Measurements from ENCODE around the gene COA1. TPM values are rescaled to one million over a fixed set of nuclear protein-coding genes. Genes with fewer than 3 reads are reported as not detected.
"Not testable (repeated sequence)": the region's sequence is repeated elsewhere in the genome, so short reads cannot be mapped to it uniquely, and the experiment has no call there.

The COA1 gene
- total RNA-seq, 1 donor from 2014 or later = 192 TPM

DNA sequence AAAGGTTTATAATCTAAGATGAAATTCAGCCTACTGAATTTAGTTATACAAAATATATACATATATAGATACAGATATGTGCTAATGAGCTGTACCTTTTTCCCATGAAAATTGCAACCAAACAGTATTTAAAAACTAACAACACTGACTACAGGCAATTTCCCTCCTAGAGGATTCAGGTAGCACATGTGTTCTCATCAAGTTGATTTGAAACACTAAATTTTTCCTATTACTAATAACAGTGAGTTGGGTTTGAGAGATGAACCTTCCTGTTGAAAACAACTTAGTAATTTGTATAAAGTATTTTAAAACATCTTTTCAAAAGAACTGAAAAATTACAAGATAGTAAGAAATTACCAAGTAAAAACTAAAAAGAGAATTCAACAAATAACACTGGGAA, 51.5 kb downstream of the COA1 start:
- TF ChIP-seq EZH2 (IDR thresholded peaks at IDR 0.05) (no peak), EZH2phosphoT487 (IDR thresholded peaks at IDR 0.05) (no peak)
- TF ChIP-seq, protein P1, sequence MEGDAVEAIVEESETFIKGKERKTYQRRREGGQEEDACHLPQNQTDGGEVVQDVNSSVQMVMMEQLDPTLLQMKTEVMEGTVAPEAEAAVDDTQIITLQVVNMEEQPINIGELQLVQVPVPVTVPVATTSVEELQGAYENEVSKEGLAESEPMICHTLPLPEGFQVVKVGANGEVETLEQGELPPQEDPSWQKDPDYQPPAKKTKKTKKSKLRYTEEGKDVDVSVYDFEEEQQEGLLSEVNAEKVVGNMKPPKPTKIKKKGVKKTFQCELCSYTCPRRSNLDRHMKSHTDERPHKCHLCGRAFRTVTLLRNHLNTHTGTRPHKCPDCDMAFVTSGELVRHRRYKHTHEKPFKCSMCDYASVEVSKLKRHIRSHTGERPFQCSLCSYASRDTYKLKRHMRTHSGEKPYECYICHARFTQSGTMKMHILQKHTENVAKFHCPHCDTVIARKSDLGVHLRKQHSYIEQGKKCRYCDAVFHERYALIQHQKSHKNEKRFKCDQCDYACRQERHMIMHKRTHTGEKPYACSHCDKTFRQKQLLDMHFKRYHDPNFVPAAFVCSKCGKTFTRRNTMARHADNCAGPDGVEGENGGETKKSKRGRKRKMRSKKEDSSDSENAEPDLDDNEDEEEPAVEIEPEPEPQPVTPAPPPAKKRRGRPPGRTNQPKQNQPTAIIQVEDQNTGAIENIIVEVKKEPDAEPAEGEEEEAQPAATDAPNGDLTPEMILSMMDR (IDR thresholded peaks at IDR 0.05) = no peak
- H2AFZ ChIP-seq (replicated peaks) = no peak overlapping the region
- H3K36me3 ChIP-seq = no peaks in the 10 kb centered on the region
- Mint-ChIP-seq H3K27me3 (ENCODE audit: insufficient read depth, low read depth) (peaks cover 2% of the 10 kb centered on the region), H3K4me3 (no peak overlapping the region), H3K36me3 (peaks cover 28% of the 10 kb centered on the region), H3K4me1 (no peaks in the 10 kb centered on the region), H3K9me3 (peaks cover 70% of the 10 kb centered on the region), H3K27ac (no peak overlapping the region)
- H3F3A ChIP-seq (ENCODE audit: low read depth) = no peaks in the 10 kb centered on the region
- no peak for DNase-seq (ENCODE audit: low spot score)
- H3K79me2 ChIP-seq (ENCODE audit: low read depth) = peaks cover 100% of the 10 kb centered on the region
- no peak overlapping the region for H3K4me3 ChIP-seq
- H3K27ac ChIP-seq = no peak overlapping the region
- H3K4me1 ChIP-seq = no peaks in the 10 kb centered on the region
- no peak overlapping the region for H3K9ac ChIP-seq
- no peaks in the 10 kb centered on the region for H4K20me1 ChIP-seq (ENCODE audit: low read depth)
- no peaks in the 10 kb centered on the region for H3K9me3 ChIP-seq (ENCODE audit: low read depth)
- H3K4me2 ChIP-seq = no peak overlapping the region
- no peaks in the 10 kb centered on the region for H3K27me3 ChIP-seq

DNA sequence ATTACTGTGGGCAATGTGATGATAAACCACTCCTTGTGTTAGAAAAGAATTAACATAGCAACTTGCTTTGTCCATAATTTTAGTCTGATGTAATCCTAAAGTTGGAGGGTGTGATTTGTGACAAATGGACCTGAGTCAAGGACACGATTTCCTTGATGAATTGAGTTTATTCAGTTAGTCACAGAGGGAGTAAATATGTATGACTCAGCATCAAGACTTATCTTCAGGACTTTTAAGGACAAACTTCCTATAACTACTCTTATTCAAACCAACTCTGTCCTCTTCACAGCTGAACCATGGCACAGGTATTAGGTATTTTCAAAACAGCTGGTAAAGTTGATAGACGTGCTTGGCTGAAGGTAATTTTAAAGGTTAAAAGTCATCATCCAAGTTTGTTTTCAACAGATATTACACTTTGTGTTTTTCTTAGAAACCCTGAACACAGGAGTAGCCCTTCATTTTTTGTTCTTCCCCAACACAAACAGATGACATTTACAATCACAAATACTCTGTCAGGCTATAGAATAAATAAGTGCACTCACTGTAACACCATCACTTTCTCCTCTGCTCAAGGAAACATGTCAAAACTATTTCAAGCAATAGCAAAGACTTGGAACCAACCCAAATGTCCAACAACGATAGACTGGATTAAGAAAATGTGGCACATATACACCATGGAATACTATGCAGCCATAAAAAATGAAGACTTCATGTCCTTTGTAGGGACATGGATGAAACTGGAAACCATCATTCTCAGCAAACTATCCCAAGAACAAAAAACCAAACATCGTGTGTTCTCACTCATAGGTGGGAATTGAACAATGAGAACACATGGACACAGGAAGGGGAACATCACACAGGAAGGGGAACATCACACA, 54.5 kb downstream of the COA1 start:
- Histone ChIP-seq H3K4me3 (no peak overlapping the region), H2AFZ (replicated peaks) (no peak overlapping the region), H4K20me1 (ENCODE audit: low read depth) (no peaks in the 10 kb centered on the region), H3F3A (ENCODE audit: low read depth) (no peaks in the 10 kb centered on the region), H3K4me1 (no peaks in the 10 kb centered on the region), H3K9me3 (ENCODE audit: low read depth) (no peaks in the 10 kb centered on the region), H3K27me3 (no peaks in the 10 kb centered on the region), H3K36me3 (no peaks in the 10 kb centered on the region), H3K27ac (no peak overlapping the region), H3K79me2 (ENCODE audit: low read depth) (peaks cover 100% of the 10 kb centered on the region), H3K9ac (no peak overlapping the region), H3K4me2 (no peak overlapping the region)
- Mint-ChIP-seq H3K27ac (no peak overlapping the region), H3K36me3 (peaks cover 34% of the 10 kb centered on the region), H3K4me3 (no peak overlapping the region), H3K27me3 (ENCODE audit: insufficient read depth, low read depth) (peaks cover 2% of the 10 kb centered on the region), H3K9me3 (peaks cover 75% of the 10 kb centered on the region), H3K4me1 (no peaks in the 10 kb centered on the region)
- TF ChIP-seq, protein P1 (IDR thresholded peaks at IDR 0.05) = no peak
- TF ChIP-seq EZH2phosphoT487 (IDR thresholded peaks at IDR 0.05) (no peak), EZH2 (IDR thresholded peaks at IDR 0.05) (no peak)
- DNase-seq (ENCODE audit: low spot score) = no peak

DNA sequence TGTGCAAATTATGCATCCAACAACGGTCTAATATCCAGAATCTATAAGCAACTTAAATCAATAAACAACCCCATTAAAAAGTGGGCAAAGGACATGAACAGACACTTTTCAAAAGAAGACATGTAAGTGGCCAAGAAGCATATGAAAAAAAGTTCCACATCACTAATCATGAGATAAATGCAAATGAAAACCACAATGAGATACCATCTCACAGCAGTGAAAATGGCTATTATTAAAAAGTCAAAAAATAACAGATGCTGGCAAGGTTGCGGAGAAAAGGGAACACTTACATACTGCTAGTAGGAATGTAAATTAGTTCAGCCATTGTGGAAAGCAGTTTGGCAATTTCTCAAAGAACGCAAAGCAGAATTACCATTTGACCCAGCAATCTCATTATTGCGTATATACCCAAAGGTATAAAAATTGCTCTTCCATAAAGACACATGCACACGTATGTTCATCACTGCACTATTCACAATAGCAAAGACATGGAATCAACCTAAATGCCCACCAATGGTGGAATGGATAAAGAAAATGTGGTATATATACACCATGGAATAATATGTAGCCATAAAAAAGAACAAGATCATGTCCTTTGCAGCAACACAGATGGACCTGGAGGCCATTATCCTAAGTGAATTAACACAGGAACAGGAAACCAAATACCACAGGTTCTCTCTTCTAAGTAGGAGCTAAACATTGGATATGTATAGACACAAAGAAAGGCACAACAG, 55.9 kb downstream of the COA1 start:
- Mint-ChIP-seq H3K36me3 (peaks cover 37% of the 10 kb centered on the region), H3K9me3 (peaks cover 79% of the 10 kb centered on the region)
- H3K27me3 ChIP-seq; H3F3A ChIP-seq (ENCODE audit: low read depth); H3K4me2 ChIP-seq; H3K36me3 ChIP-seq; H3K9ac ChIP-seq; H3K9me3 ChIP-seq (ENCODE audit: low read depth); H3K27me3 Mint-ChIP-seq (ENCODE audit: insufficient read depth, low read depth); H2AFZ ChIP-seq (replicated peaks); H3K4me1 Mint-ChIP-seq; H4K20me1 ChIP-seq (ENCODE audit: low read depth); H3K4me1 ChIP-seq; H3K4me3 ChIP-seq; H3K4me3 Mint-ChIP-seq; DNase-seq (ENCODE audit: low spot score); H3K27ac Mint-ChIP-seq; H3K27ac ChIP-seq: not testable (repeated sequence)
- peaks cover 100% of the 10 kb centered on the region for H3K79me2 ChIP-seq (ENCODE audit: low read depth)
